ENCODE measurements around the gene MSI2. TPM values are rescaled to one million over a fixed set of nuclear protein-coding genes. Genes with fewer than 3 reads are reported as not detected.

Gene MSI2
- total RNA-seq, 1 donor from 2014 or later, result 26.6 TPM

- no peak overlapping the region for H3K4me3 ChIP-seq (ENCODE audit: low read depth, low read length)
- TF ChIP-seq CTCF (conservative IDR thresholded peaks at IDR 0.05; ENCODE audit: low read depth, low read length), result no peak
- DNase-seq (ENCODE audit: low read depth), result no peak
Observed at GRCh38 chr17:57413848-57414651, 157.7 kb downstream of the MSI2 start.

- DNase-seq (ENCODE audit: low read depth), result no peak
- TF ChIP-seq CTCF (conservative IDR thresholded peaks at IDR 0.05; ENCODE audit: low read depth, low read length), result no peak
- no peak overlapping the region for H3K4me3 ChIP-seq (ENCODE audit: low read depth, low read length)
Observed at GRCh38 chr17:57415751-57416207, 159.5 kb downstream of the MSI2 start.

- no peak for TF ChIP-seq CTCF (conservative IDR thresholded peaks at IDR 0.05; ENCODE audit: low read depth, low read length)
Observed at GRCh38 chr17:57416369-57416768, 160.0 kb downstream of the MSI2 start.

GRCh38 chr17:57417956-57418355 lies 161.6 kb downstream of the MSI2 start:
- H3K4me3 ChIP-seq (ENCODE audit: low read depth, low read length), result no peak overlapping the region
- no peak for DNase-seq (ENCODE audit: low read depth)
- no peak for TF ChIP-seq CTCF (conservative IDR thresholded peaks at IDR 0.05; ENCODE audit: low read depth, low read length)

More at GRCh38 chr17:57416369-57416768, 160.0 kb downstream of the MSI2 start:
- no peak for DNase-seq (ENCODE audit: low read depth)
- H3K4me3 ChIP-seq (ENCODE audit: low read depth, low read length), result no peak overlapping the region

GRCh38 chr17:57418463-57419246 lies 162.3 kb downstream of the MSI2 start:
- TF ChIP-seq CTCF (conservative IDR thresholded peaks at IDR 0.05; ENCODE audit: low read depth, low read length), result no peak
- no peak for DNase-seq (ENCODE audit: low read depth)
- no peak overlapping the region for H3K4me3 ChIP-seq (ENCODE audit: low read depth, low read length)

- no peak for TF ChIP-seq CTCF (conservative IDR thresholded peaks at IDR 0.05; ENCODE audit: low read depth, low read length)
- DNase-seq (ENCODE audit: low read depth), result no peak
- no peak overlapping the region for H3K4me3 ChIP-seq (ENCODE audit: low read depth, low read length)
Observed at GRCh38 chr17:57419940-57420550, 163.7 kb downstream of the MSI2 start.
